Measurements from ENCODE around the gene LILRA5.
"Not testable (repeated sequence)": the region's sequence is repeated elsewhere in the genome, so short reads cannot be mapped to it uniquely, and the experiment has no call there.

The LILRA5 gene

GRCh38 chr19:54281007-54281728 is 31.8 kb downstream of the LILRA5 start, which contains the start of gene LILRB2:
Gene LILRB2, minus strand, starts transcription at chr19:54281110. Its CDS starts 614 bp downstream, at chr19:54280496.
- H3K9me3 ChIP-seq (ENCODE audit: control insufficient read depth, insufficient read depth, low read length): no peaks in the 10 kb centered on the region
- no peaks in the 10 kb centered on the region for H3K36me3 ChIP-seq (ENCODE audit: control insufficient read depth, insufficient read depth, low read length)
- no peak within 1 kb of the TSS for H3K27ac ChIP-seq (ENCODE audit: low read depth, low read length)
- no peak within 1 kb of the TSS for H3K4me3 ChIP-seq (ENCODE audit: low read depth, low read length)
- H3K4me1 ChIP-seq (ENCODE audit: control insufficient read depth, insufficient read depth, low read length): no peaks in the 10 kb centered on the region
- H3K9ac ChIP-seq (ENCODE audit: low read depth, low read length): no peak within 1 kb of the TSS
- no peaks in the 10 kb centered on the region for H3K27me3 ChIP-seq (ENCODE audit: control insufficient read depth, insufficient read depth, low read length)

GRCh38 chr19:54280441-54280840 is 32.5 kb downstream of the LILRA5 start:
- not testable (repeated sequence) for H3K27ac ChIP-seq (ENCODE audit: low read depth, low read length); H3K9ac ChIP-seq (ENCODE audit: low read depth, low read length); H3K36me3 ChIP-seq (ENCODE audit: control insufficient read depth, insufficient read depth, low read length); H3K4me1 ChIP-seq (ENCODE audit: control insufficient read depth, insufficient read depth, low read length); H3K27me3 ChIP-seq (ENCODE audit: control insufficient read depth, insufficient read depth, low read length); H3K4me3 ChIP-seq (ENCODE audit: low read depth, low read length); H3K9me3 ChIP-seq (ENCODE audit: control insufficient read depth, insufficient read depth, low read length)

- H3K9ac ChIP-seq (ENCODE audit: low read depth, low read length); H3K27me3 ChIP-seq (ENCODE audit: control insufficient read depth, insufficient read depth, low read length); H3K4me3 ChIP-seq (ENCODE audit: low read depth, low read length); H3K36me3 ChIP-seq (ENCODE audit: control insufficient read depth, insufficient read depth, low read length); H3K9me3 ChIP-seq (ENCODE audit: control insufficient read depth, insufficient read depth, low read length); H3K27ac ChIP-seq (ENCODE audit: low read depth, low read length); H3K4me1 ChIP-seq (ENCODE audit: control insufficient read depth, insufficient read depth, low read length): not testable (repeated sequence)
Measured at GRCh38 chr19:54280025-54280424, 32.9 kb downstream of the LILRA5 start.

GRCh38 chr19:54279406-54279962 is 33.5 kb downstream of the LILRA5 start:
- no peaks in the 10 kb centered on the region for H3K4me1 ChIP-seq (ENCODE audit: control insufficient read depth, insufficient read depth, low read length)
- H3K27ac ChIP-seq (ENCODE audit: low read depth, low read length): no peak overlapping the region
- H3K9me3 ChIP-seq (ENCODE audit: control insufficient read depth, insufficient read depth, low read length): no peaks in the 10 kb centered on the region
- H3K36me3 ChIP-seq (ENCODE audit: control insufficient read depth, insufficient read depth, low read length): no peaks in the 10 kb centered on the region
- no peak overlapping the region for H3K4me3 ChIP-seq (ENCODE audit: low read depth, low read length)
- H3K27me3 ChIP-seq (ENCODE audit: control insufficient read depth, insufficient read depth, low read length): no peaks in the 10 kb centered on the region
- H3K9ac ChIP-seq (ENCODE audit: low read depth, low read length): no peak overlapping the region

GRCh38 chr19:54278571-54279195 is 34.3 kb downstream of the LILRA5 start:
- not testable (repeated sequence) for H3K36me3 ChIP-seq (ENCODE audit: control insufficient read depth, insufficient read depth, low read length); H3K9ac ChIP-seq (ENCODE audit: low read depth, low read length)

GRCh38 chr19:54278056-54278455 is 34.9 kb downstream of the LILRA5 start:
- H3K4me1 ChIP-seq (ENCODE audit: control insufficient read depth, insufficient read depth, low read length); H3K4me3 ChIP-seq (ENCODE audit: low read depth, low read length); H3K9me3 ChIP-seq (ENCODE audit: control insufficient read depth, insufficient read depth, low read length); H3K9ac ChIP-seq (ENCODE audit: low read depth, low read length); H3K27me3 ChIP-seq (ENCODE audit: control insufficient read depth, insufficient read depth, low read length); H3K36me3 ChIP-seq (ENCODE audit: control insufficient read depth, insufficient read depth, low read length); H3K27ac ChIP-seq (ENCODE audit: low read depth, low read length): not testable (repeated sequence)

More at GRCh38 chr19:54278571-54279195, 34.3 kb downstream of the LILRA5 start:
- not testable (repeated sequence) for H3K4me3 ChIP-seq (ENCODE audit: low read depth, low read length); H3K27ac ChIP-seq (ENCODE audit: low read depth, low read length); H3K9me3 ChIP-seq (ENCODE audit: control insufficient read depth, insufficient read depth, low read length); H3K27me3 ChIP-seq (ENCODE audit: control insufficient read depth, insufficient read depth, low read length); H3K4me1 ChIP-seq (ENCODE audit: control insufficient read depth, insufficient read depth, low read length)

- not testable (repeated sequence) for H3K9ac ChIP-seq (ENCODE audit: low read depth, low read length); H3K9me3 ChIP-seq (ENCODE audit: control insufficient read depth, insufficient read depth, low read length); H3K4me1 ChIP-seq (ENCODE audit: control insufficient read depth, insufficient read depth, low read length); H3K27me3 ChIP-seq (ENCODE audit: control insufficient read depth, insufficient read depth, low read length); H3K27ac ChIP-seq (ENCODE audit: low read depth, low read length); H3K36me3 ChIP-seq (ENCODE audit: control insufficient read depth, insufficient read depth, low read length); H3K4me3 ChIP-seq (ENCODE audit: low read depth, low read length)
Measured at GRCh38 chr19:54277111-54277615, 35.8 kb downstream of the LILRA5 start.

- Histone ChIP-seq H3K27ac (ENCODE audit: low read depth, low read length) (no peak overlapping the region), H3K9me3 (ENCODE audit: control insufficient read depth, insufficient read depth, low read length) (no peaks in the 10 kb centered on the region), H3K36me3 (ENCODE audit: control insufficient read depth, insufficient read depth, low read length) (no peaks in the 10 kb centered on the region), H3K4me1 (ENCODE audit: control insufficient read depth, insufficient read depth, low read length) (no peaks in the 10 kb centered on the region), H3K27me3 (ENCODE audit: control insufficient read depth, insufficient read depth, low read length) (no peaks in the 10 kb centered on the region), H3K9ac (ENCODE audit: low read depth, low read length) (no peak overlapping the region), H3K4me3 (ENCODE audit: low read depth, low read length) (no peak overlapping the region)
Measured at GRCh38 chr19:54275951-54276350, 37.0 kb downstream of the LILRA5 start.

- H3K4me1 ChIP-seq (ENCODE audit: control insufficient read depth, insufficient read depth, low read length); H3K27me3 ChIP-seq (ENCODE audit: control insufficient read depth, insufficient read depth, low read length); H3K27ac ChIP-seq (ENCODE audit: low read depth, low read length): not testable (repeated sequence)
Measured at GRCh38 chr19:54274516-54274915, 38.5 kb downstream of the LILRA5 start.

GRCh38 chr19:54273821-54274220 is 39.1 kb downstream of the LILRA5 start:
- Histone ChIP-seq H3K4me1 (ENCODE audit: control insufficient read depth, insufficient read depth, low read length) (no peaks in the 10 kb centered on the region), H3K4me3 (ENCODE audit: low read depth, low read length) (no peak overlapping the region), H3K27ac (ENCODE audit: low read depth, low read length) (no peak overlapping the region), H3K9ac (ENCODE audit: low read depth, low read length) (no peak overlapping the region), H3K27me3 (ENCODE audit: control insufficient read depth, insufficient read depth, low read length) (no peaks in the 10 kb centered on the region; the same call in 1 of the 2 replicates), H3K36me3 (ENCODE audit: control insufficient read depth, insufficient read depth, low read length) (no peaks in the 10 kb centered on the region), H3K9me3 (ENCODE audit: control insufficient read depth, insufficient read depth, low read length) (no peaks in the 10 kb centered on the region)

More at GRCh38 chr19:54274516-54274915, 38.5 kb downstream of the LILRA5 start:
- not testable (repeated sequence) for H3K4me3 ChIP-seq (ENCODE audit: low read depth, low read length); H3K9me3 ChIP-seq (ENCODE audit: control insufficient read depth, insufficient read depth, low read length); H3K36me3 ChIP-seq (ENCODE audit: control insufficient read depth, insufficient read depth, low read length); H3K9ac ChIP-seq (ENCODE audit: low read depth, low read length)

GRCh38 chr19:54272181-54272580 is 40.8 kb downstream of the LILRA5 start:
- H3K27ac ChIP-seq (ENCODE audit: low read depth, low read length); H3K4me3 ChIP-seq (ENCODE audit: low read depth, low read length); H3K9ac ChIP-seq (ENCODE audit: low read depth, low read length); H3K9me3 ChIP-seq (ENCODE audit: control insufficient read depth, insufficient read depth, low read length); H3K27me3 ChIP-seq (ENCODE audit: control insufficient read depth, insufficient read depth, low read length); H3K4me1 ChIP-seq (ENCODE audit: control insufficient read depth, insufficient read depth, low read length); H3K36me3 ChIP-seq (ENCODE audit: control insufficient read depth, insufficient read depth, low read length): not testable (repeated sequence)
